ENCODE measurements around the gene SERPINH1.

Gene SERPINH1

GRCh38 chr11:75526192-75526541 lies 35.9 kb upstream of the SERPINH1 start:
- TF ChIP-seq CTCF (IDR thresholded peaks at IDR 0.05; ENCODE audit: low read depth, low read length): no peak
- DNase-seq (ENCODE audit: extremely low read depth, low read depth): no peak

GRCh38 chr11:75527130-75527529 lies 34.9 kb upstream of the SERPINH1 start:
- no peak for DNase-seq (ENCODE audit: extremely low read depth, low read depth)
- TF ChIP-seq CTCF (IDR thresholded peaks at IDR 0.05; ENCODE audit: low read depth, low read length): no peak

- TF ChIP-seq CTCF (IDR thresholded peaks at IDR 0.05; ENCODE audit: low read depth, low read length): no peak
- DNase-seq (ENCODE audit: extremely low read depth, low read depth): no peak
Observed at GRCh38 chr11:75527938-75528735, 33.9 kb upstream of the SERPINH1 start.

- TF ChIP-seq CTCF (IDR thresholded peaks at IDR 0.05; ENCODE audit: low read depth, low read length): no peak
Observed at GRCh38 chr11:75530577-75530976, 31.5 kb upstream of the SERPINH1 start.

GRCh38 chr11:75531325-75531724 lies 30.7 kb upstream of the SERPINH1 start:
- TF ChIP-seq CTCF (IDR thresholded peaks at IDR 0.05; ENCODE audit: low read depth, low read length): no peak
- DNase-seq (ENCODE audit: extremely low read depth, low read depth): no peak

More at GRCh38 chr11:75530577-75530976, 31.5 kb upstream of the SERPINH1 start:
- DNase-seq (ENCODE audit: extremely low read depth, low read depth): no peak

GRCh38 chr11:75532200-75533048 lies 29.6 kb upstream of the SERPINH1 start:
- DNase-seq (ENCODE audit: extremely low read depth, low read depth): no peak
- TF ChIP-seq CTCF (IDR thresholded peaks at IDR 0.05; ENCODE audit: low read depth, low read length): peak; percentile 82

- no peak for TF ChIP-seq CTCF (IDR thresholded peaks at IDR 0.05; ENCODE audit: low read depth, low read length)
- no peak for DNase-seq (ENCODE audit: extremely low read depth, low read depth)
Observed at GRCh38 chr11:75533896-75534258, 28.2 kb upstream of the SERPINH1 start.

Measured in AG09319 (cell line).